ENCODE data around the gene PIF1. TPM values are rescaled to one million over a fixed set of nuclear protein-coding genes. Genes with fewer than 3 reads are reported as not detected.
A peak's percentile ranks its signal among the peaks of the same experiment; 100 is the strongest.
"Not testable (repeated sequence)": the region's sequence is repeated elsewhere in the genome, so short reads cannot be mapped to it uniquely, and the experiment has no call there.

The PIF1 gene
- total RNA-seq, 2 experiments from 2014 or later, result 45.8 to 49.7 TPM

GRCh38 chr15:64814965-64815364 lies 10.5 kb downstream of the PIF1 start:
- H3K27ac Mint-ChIP-seq; H3K36me3 Mint-ChIP-seq; H3K4me3 Mint-ChIP-seq; ATAC-seq (ENCODE audit: low read depth); H3K27me3 Mint-ChIP-seq; DNase-seq; H3K4me1 Mint-ChIP-seq; H3K9me3 Mint-ChIP-seq: not testable (repeated sequence)
- POLR2A ChIA-PET, result interaction anchor here (1.0 to 1.4 kb wide), 4 partner anchors 8 to 22 kb away, joined by 3 to 6 read pairs (median 4); partner anchors contain the start of gene PIF1

- not testable (repeated sequence) for H3K4me3 Mint-ChIP-seq; H3K27me3 Mint-ChIP-seq; ATAC-seq (ENCODE audit: low read depth); H3K36me3 Mint-ChIP-seq; H3K4me1 Mint-ChIP-seq; H3K27ac Mint-ChIP-seq; DNase-seq; H3K9me3 Mint-ChIP-seq
- POLR2A ChIA-PET, result interaction anchor here (1.4 kb wide), 1 partner anchor 9 kb away, joined by 6 read pairs; no protein-coding TSS in a partner anchor
Measured at GRCh38 chr15:64814283-64814682, 11.2 kb downstream of the PIF1 start.

- H3K27ac Mint-ChIP-seq, result no peak overlapping the region
- POLR2A ChIA-PET, result no interaction called here
Measured at GRCh38 chr15:64813075-64813474, 12.4 kb downstream of the PIF1 start.

GRCh38 chr15:64810497-64811326 lies 14.7 kb downstream of the PIF1 start:
- peaks cover 5% of the 10 kb centered on the region for H3K27me3 Mint-ChIP-seq
- no peaks in the 10 kb centered on the region for H3K9me3 Mint-ChIP-seq
- H3K4me1 Mint-ChIP-seq, result no peaks in the 10 kb centered on the region
- no peak overlapping the region for H3K4me3 Mint-ChIP-seq
- no peaks in the 10 kb centered on the region for H3K36me3 Mint-ChIP-seq
- DNase-seq (no peak), ATAC-seq (ENCODE audit: low read depth) (no peak)
- no peak overlapping the region for H3K27ac Mint-ChIP-seq
- POLR2A ChIA-PET, result interaction anchor here (0.6 to 1.9 kb wide), 2 partner anchors 80 to 84 kb away, joined by 3 to 6 read pairs; no protein-coding TSS in a partner anchor

More at GRCh38 chr15:64813075-64813474, 12.4 kb downstream of the PIF1 start:
- Mint-ChIP-seq H3K4me3 (no peak overlapping the region), H3K36me3 (peaks cover under 1% of the 10 kb centered on the region), H3K4me1 (no peaks in the 10 kb centered on the region), H3K27me3 (peaks cover 5% of the 10 kb centered on the region), H3K9me3 (no peaks in the 10 kb centered on the region)
- DNase-seq, result no peak
- ATAC-seq (ENCODE audit: low read depth), result no peak

GRCh38 chr15:64809649-64810496 lies 15.6 kb downstream of the PIF1 start:
- H3K4me3 Mint-ChIP-seq, result no peak overlapping the region
- H3K9me3 Mint-ChIP-seq, result no peaks in the 10 kb centered on the region
- ATAC-seq (ENCODE audit: low read depth) (no peak), DNase-seq (peak; percentile 73)
- POLR2A ChIA-PET, result interaction anchor here (0.6 to 1.9 kb wide), 4 partner anchors 11 to 85 kb away, joined by 3 to 6 read pairs (median 4); no protein-coding TSS in a partner anchor
- H3K27me3 Mint-ChIP-seq, result peaks cover 5% of the 10 kb centered on the region
- H3K27ac Mint-ChIP-seq, result no peak overlapping the region
- no peaks in the 10 kb centered on the region for H3K36me3 Mint-ChIP-seq
- no peaks in the 10 kb centered on the region for H3K4me1 Mint-ChIP-seq

- peaks cover 5% of the 10 kb centered on the region for H3K27me3 Mint-ChIP-seq
- ATAC-seq (ENCODE audit: low read depth), result no peak
- no peak overlapping the region for H3K4me3 Mint-ChIP-seq
- no peak for DNase-seq
- no peaks in the 10 kb centered on the region for H3K4me1 Mint-ChIP-seq
- no peaks in the 10 kb centered on the region for H3K9me3 Mint-ChIP-seq
- no peaks in the 10 kb centered on the region for H3K36me3 Mint-ChIP-seq
- H3K27ac Mint-ChIP-seq, result no peak overlapping the region
- POLR2A ChIA-PET, result interaction anchor here (1.0 to 1.3 kb wide), 2 partner anchors 12 to 27 kb away, joined by 4 to 5 read pairs; no protein-coding TSS in a partner anchor
Measured at GRCh38 chr15:64808785-64809453, 16.5 kb downstream of the PIF1 start.

GRCh38 chr15:64807751-64808222 lies 17.7 kb downstream of the PIF1 start:
- Mint-ChIP-seq H3K27ac (no peak overlapping the region), H3K4me3 (no peak overlapping the region), H3K27me3 (peaks cover 5% of the 10 kb centered on the region), H3K9me3 (no peaks in the 10 kb centered on the region), H3K36me3 (no peaks in the 10 kb centered on the region), H3K4me1 (no peaks in the 10 kb centered on the region)
- DNase-seq, result no peak
- POLR2A ChIA-PET, result no interaction called here
- no peak for ATAC-seq (ENCODE audit: low read depth)

- no peak overlapping the region for H3K27ac Mint-ChIP-seq
- no peaks in the 10 kb centered on the region for H3K4me1 Mint-ChIP-seq
- POLR2A ChIA-PET, result no interaction called here
- no peaks in the 10 kb centered on the region for H3K36me3 Mint-ChIP-seq
- H3K27me3 Mint-ChIP-seq, result peaks cover 5% of the 10 kb centered on the region
- DNase-seq, result no peak
- no peak for ATAC-seq (ENCODE audit: low read depth)
- H3K9me3 Mint-ChIP-seq, result no peaks in the 10 kb centered on the region
- no peak overlapping the region for H3K4me3 Mint-ChIP-seq
Measured at GRCh38 chr15:64807051-64807749, 18.2 kb downstream of the PIF1 start.

GRCh38 chr15:64806509-64806908 lies 18.9 kb downstream of the PIF1 start:
- no peaks in the 10 kb centered on the region for H3K9me3 Mint-ChIP-seq
- H3K4me3 Mint-ChIP-seq, result no peak overlapping the region
- ATAC-seq (ENCODE audit: low read depth), result no peak
- DNase-seq, result no peak
- H3K27ac Mint-ChIP-seq, result no peak overlapping the region
- H3K27me3 Mint-ChIP-seq, result peaks cover 5% of the 10 kb centered on the region
- H3K4me1 Mint-ChIP-seq, result no peaks in the 10 kb centered on the region
- POLR2A ChIA-PET, result no interaction called here
- H3K36me3 Mint-ChIP-seq, result no peaks in the 10 kb centered on the region

- DNase-seq, result no peak
- Mint-ChIP-seq H3K27me3 (peaks cover 2% of the 10 kb centered on the region), H3K27ac (no peak overlapping the region), H3K4me3 (no peak overlapping the region), H3K9me3 (no peaks in the 10 kb centered on the region), H3K4me1 (no peaks in the 10 kb centered on the region), H3K36me3 (no peaks in the 10 kb centered on the region)
- no peak for ATAC-seq (ENCODE audit: low read depth)
- POLR2A ChIA-PET, result interaction anchor here (0.8 kb wide), 1 partner anchor 10 kb away, joined by 3 read pairs; no protein-coding TSS in a partner anchor
Measured at GRCh38 chr15:64804619-64805018, 20.8 kb downstream of the PIF1 start.

- ATAC-seq (ENCODE audit: low read depth), result no peak
Measured at GRCh38 chr15:64803526-64803925, 21.9 kb downstream of the PIF1 start.

GRCh38 chr15:64800476-64800875 lies 25.0 kb downstream of the PIF1 start:
- Mint-ChIP-seq H3K27me3 (peaks cover 2% of the 10 kb centered on the region), H3K27ac (no peak overlapping the region), H3K4me1 (no peaks in the 10 kb centered on the region), H3K9me3 (no peaks in the 10 kb centered on the region), H3K36me3 (no peaks in the 10 kb centered on the region), H3K4me3 (no peak overlapping the region)
- ATAC-seq (ENCODE audit: low read depth) (no peak), DNase-seq (no peak)
- POLR2A ChIA-PET, result interaction anchor here (0.7 kb wide), 1 partner anchor 168 kb away, joined by 4 read pairs; no protein-coding TSS in a partner anchor

More at GRCh38 chr15:64803526-64803925, 21.9 kb downstream of the PIF1 start:
- Mint-ChIP-seq H3K27me3 (no peaks in the 10 kb centered on the region), H3K36me3 (no peaks in the 10 kb centered on the region), H3K27ac (no peak overlapping the region), H3K4me3 (no peak overlapping the region), H3K9me3 (no peaks in the 10 kb centered on the region), H3K4me1 (no peaks in the 10 kb centered on the region)
- POLR2A ChIA-PET, result no interaction called here
- DNase-seq, result no peak

All from activated naive CD8-positive, alpha-beta T cell treated with anti-CD3 and anti-CD28 coated beads, Interleukin-2, amount 10 ng/mL, durations not matched to agents 7 days and 5 days (primary cell).